Calu3 (cell line): Measurements from ENCODE around the gene DAAM2. TPM values are rescaled to one million over a fixed set of nuclear protein-coding genes. Genes with fewer than 3 reads are reported as not detected.

Experiments
- BruUV-seq: library from RNA; stranded (reverse); fragments of 400-500 nt; replicated peaks from 2 replicates; lab custom pipeline; 2021; lab: Mats Ljungman, UMichigan
- CTCF ChIA-PET: fragments of 300-600 bp; sonication (Branson Sonifier 250); formaldehyde crosslinking; loops from one replicate; lab custom pipeline; 2022; ENCODE audit warnings: antibody characterized with exemption; lab: Charles Lee
- DNase-seq: peaks from one replicate; pipeline ENCODE4 v3.0.0; 2022
- H3K27ac Mint-ChIP-seq: one replicate; pipeline ENCODE4 v1.8.0; 2022; ENCODE audit warnings: mixed read lengths; ENCODE audit not compliant: unreplicated experiment
- H3K27me3 Mint-ChIP-seq: one replicate; pipeline ENCODE4 v1.8.0; 2022; ENCODE audit warnings: mixed read lengths; ENCODE audit not compliant: unreplicated experiment
- H3K36me3 Mint-ChIP-seq: one replicate; pipeline ENCODE4 v1.8.0; 2022; ENCODE audit warnings: mild to moderate bottlenecking, moderate library complexity, mixed read lengths; ENCODE audit not compliant: insufficient read depth, unreplicated experiment
- H3K4me1 Mint-ChIP-seq: one replicate; pipeline ENCODE4 v1.8.0; 2022; ENCODE audit warnings: mild to moderate bottlenecking, low read depth, mixed read lengths; ENCODE audit not compliant: unreplicated experiment
- H3K4me3 Mint-ChIP-seq: one replicate; pipeline ENCODE4 v1.8.0; 2022; ENCODE audit warnings: mild to moderate bottlenecking, low read depth, moderate library complexity, mixed read lengths; ENCODE audit not compliant: unreplicated experiment
- H3K9me3 Mint-ChIP-seq: one replicate; pipeline ENCODE4 v1.8.0; 2022; ENCODE audit warnings: low read depth, mixed read lengths; ENCODE audit not compliant: unreplicated experiment
- intact Hi-C: fragments of 100-400 bp; cut with micrococcal nuclease; formaldehyde crosslinking; loops from one replicate; pipeline ENCODE4 v1.10.0; 2022; ENCODE audit not compliant: unreplicated experiment
- total RNA-seq: library from RNA; stranded (reverse); gene quantifications from 2 replicates; pipeline ENCODE4 v1.2.3, GENCODE V29; 2022
- TF ChIP-seq, protein P1 (sequence below): fragments of 200-600 bp; IDR thresholded peaks from one replicate; pipeline ENCODE4 v1.8.0; 2022; ENCODE audit warnings: antibody characterized with exemption; ENCODE audit not compliant: unreplicated experiment

DAAM2 gene
- total RNA-seq, 1 experiment from 2014 or later, result not detected

DNA sequence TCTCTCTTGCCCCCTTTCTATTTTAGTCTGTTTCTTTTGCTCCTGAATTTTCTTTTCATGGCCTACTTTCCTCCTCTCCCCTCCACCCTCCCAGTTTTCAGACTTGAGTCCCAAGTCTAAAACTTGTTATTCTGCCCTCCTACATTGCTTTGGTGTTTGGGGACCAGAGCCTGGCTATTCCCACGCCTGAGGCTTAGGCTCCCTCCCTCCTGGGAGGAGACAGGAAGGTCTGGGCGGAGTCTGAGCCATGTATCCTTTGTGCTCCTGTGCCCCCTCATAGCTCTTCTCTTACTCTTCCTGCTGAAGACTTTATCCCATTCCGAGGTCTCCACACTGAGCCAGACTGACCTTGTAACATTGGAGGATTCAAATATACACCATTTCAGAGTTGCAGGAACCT lies 69.5 kb downstream of the DAAM2 start:
- no peak for DNase-seq
- CTCF ChIA-PET, result no interaction called here
- H3K27me3 Mint-ChIP-seq, result peaks cover 65% of the 10 kb centered on the region
- H3K9me3 Mint-ChIP-seq, result peaks cover 2% of the 10 kb centered on the region
- TF ChIP-seq, protein P1, sequence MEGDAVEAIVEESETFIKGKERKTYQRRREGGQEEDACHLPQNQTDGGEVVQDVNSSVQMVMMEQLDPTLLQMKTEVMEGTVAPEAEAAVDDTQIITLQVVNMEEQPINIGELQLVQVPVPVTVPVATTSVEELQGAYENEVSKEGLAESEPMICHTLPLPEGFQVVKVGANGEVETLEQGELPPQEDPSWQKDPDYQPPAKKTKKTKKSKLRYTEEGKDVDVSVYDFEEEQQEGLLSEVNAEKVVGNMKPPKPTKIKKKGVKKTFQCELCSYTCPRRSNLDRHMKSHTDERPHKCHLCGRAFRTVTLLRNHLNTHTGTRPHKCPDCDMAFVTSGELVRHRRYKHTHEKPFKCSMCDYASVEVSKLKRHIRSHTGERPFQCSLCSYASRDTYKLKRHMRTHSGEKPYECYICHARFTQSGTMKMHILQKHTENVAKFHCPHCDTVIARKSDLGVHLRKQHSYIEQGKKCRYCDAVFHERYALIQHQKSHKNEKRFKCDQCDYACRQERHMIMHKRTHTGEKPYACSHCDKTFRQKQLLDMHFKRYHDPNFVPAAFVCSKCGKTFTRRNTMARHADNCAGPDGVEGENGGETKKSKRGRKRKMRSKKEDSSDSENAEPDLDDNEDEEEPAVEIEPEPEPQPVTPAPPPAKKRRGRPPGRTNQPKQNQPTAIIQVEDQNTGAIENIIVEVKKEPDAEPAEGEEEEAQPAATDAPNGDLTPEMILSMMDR, result no peak
- no peaks in the 10 kb centered on the region for H3K4me1 Mint-ChIP-seq
- intact Hi-C loops, result no loop called here
- no TSS peak for BruUV-seq
- no peak overlapping the region for H3K27ac Mint-ChIP-seq
- no peaks in the 10 kb centered on the region for H3K36me3 Mint-ChIP-seq
- H3K4me3 Mint-ChIP-seq, result no peak overlapping the region

DNA sequence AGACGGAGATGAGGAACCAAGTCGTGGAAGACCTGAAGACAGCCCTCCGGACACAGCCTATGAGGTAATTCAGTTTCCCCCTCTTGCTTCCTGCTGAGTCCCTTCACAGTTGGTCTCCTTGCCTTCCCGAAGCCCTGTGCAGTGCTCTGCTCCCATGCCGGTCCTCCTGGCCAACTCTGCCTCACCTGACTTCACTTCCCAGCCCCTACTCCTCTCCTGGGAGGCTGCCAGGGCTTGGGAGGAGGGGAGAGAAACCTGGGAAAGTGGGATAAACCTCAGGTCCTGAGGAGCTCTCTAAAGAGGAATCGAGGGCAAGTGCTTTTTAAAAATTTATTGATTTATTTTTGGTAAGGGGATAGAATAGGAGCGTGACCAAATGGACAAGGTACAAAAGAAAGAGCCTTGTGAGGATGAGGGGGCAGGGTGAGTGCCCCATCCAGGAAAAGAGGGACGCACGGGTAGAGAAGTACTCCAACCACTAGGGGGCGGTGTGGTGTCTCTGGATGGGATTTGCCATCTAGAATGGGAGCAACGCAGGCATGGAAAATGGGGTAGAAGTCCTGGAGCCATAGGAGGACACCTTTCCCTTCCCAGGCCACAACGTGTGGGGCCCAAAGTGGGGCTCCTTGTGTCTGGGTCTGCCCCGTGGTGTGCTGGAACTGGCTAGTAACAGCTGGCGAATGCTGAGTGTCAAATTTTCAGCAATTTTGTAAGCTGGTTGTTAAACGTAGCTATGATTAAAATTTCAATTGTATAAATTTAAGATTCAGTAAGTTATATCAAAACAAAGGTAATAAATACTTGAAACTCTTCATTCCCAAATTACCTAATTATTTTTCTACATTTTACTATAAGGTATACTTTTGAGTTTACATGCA lies 73.1 kb downstream of the DAAM2 start:
- no peak overlapping the region for H3K27ac Mint-ChIP-seq
- H3K4me1 Mint-ChIP-seq, result no peaks in the 10 kb centered on the region
- H3K36me3 Mint-ChIP-seq, result no peaks in the 10 kb centered on the region
- CTCF ChIA-PET, result no interaction called here
- intact Hi-C loops, result loop anchor here (5.0 kb wide), 1 partner anchor 442 kb away; no protein-coding TSS in a partner anchor
- H3K4me3 Mint-ChIP-seq, result no peak overlapping the region
- peak; percentile 79 for DNase-seq
- peaks cover 55% of the 10 kb centered on the region for H3K27me3 Mint-ChIP-seq
- H3K9me3 Mint-ChIP-seq, result peaks cover 2% of the 10 kb centered on the region
- TF ChIP-seq, protein P1, result peak; percentile 83
- no TSS peak for BruUV-seq

DNA sequence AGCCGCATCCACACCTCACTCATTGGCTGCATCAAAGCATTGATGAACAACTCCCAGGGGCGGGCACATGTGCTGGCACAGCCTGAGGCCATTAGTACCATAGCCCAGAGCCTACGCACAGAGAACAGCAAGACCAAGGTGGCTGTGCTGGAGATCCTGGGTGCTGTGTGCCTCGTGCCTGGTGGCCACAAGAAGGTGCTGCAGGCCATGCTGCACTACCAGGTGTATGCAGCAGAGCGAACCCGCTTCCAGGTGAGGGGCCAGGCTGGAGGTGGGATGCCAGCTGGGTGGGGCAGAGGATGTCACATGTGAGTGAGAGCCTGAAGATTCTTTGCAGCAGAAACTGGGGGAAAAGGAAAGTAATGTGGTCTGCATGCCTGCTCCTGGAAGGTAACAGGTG lies 75.4 kb downstream of the DAAM2 start:
- intact Hi-C loops, result loop anchor here (5.0 kb wide), 1 partner anchor 440 kb away; no protein-coding TSS in a partner anchor
- Mint-ChIP-seq H3K36me3 (no peaks in the 10 kb centered on the region), H3K27ac (no peak overlapping the region), H3K27me3 (peaks cover 51% of the 10 kb centered on the region), H3K4me3 (no peak overlapping the region), H3K9me3 (peaks cover 4% of the 10 kb centered on the region), H3K4me1 (no peaks in the 10 kb centered on the region)
- CTCF ChIA-PET, result no interaction called here
- TF ChIP-seq, protein P1, result no peak
- no TSS peak for BruUV-seq
- DNase-seq, result peak; percentile 8

DNA sequence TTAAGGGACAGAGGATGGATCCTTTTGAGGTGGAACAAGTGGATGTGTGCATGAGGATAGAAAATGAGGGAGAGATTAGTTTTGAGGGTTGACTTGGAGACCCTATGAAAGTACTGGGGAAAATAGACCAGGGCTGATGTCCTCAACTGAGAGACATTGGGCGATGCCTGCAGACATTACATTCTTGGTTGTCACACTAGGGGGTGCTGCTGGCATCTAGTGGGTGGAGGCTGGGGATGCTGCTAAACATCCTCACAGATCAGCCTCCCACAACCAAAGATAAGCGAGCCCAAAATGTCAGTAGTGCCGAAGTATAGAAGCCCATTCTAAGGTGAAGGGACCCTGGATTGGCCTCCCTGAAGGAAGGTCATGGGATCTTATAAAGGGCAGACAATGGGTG lies 78.8 kb downstream of the DAAM2 start:
- Mint-ChIP-seq H3K4me1 (no peaks in the 10 kb centered on the region), H3K9me3 (peaks cover 3% of the 10 kb centered on the region), H3K4me3 (no peak overlapping the region), H3K27me3 (peaks cover 54% of the 10 kb centered on the region), H3K27ac (no peak overlapping the region), H3K36me3 (no peaks in the 10 kb centered on the region)
- intact Hi-C loops, result no loop called here
- BruUV-seq, result no TSS peak
- TF ChIP-seq, protein P1, result no peak
- DNase-seq, result no peak
- CTCF ChIA-PET, result no interaction called here
